H9 (cell line): ENCODE results near the gene HDAC3. TPM values are rescaled to one million over a fixed set of nuclear protein-coding genes. Genes with fewer than 3 reads are reported as not detected.

Experiments
- DNase-seq: peaks from one replicate; pipeline ENCODE4 v3.0.0-alpha.2; 2017
- H2AFZ ChIP-seq: one replicate; pipeline ENCODE4 v1.6.1; 2013; ENCODE audit warnings: mild to moderate bottlenecking, low read length, control low read depth, moderate library complexity
- H2AK5ac ChIP-seq: 2 replicates; pipeline ENCODE4 v1.6.1; 2013; ENCODE audit warnings: low read length, control low read depth, mixed read lengths; ENCODE audit not compliant: insufficient read length
- H2BK120ac ChIP-seq: one replicate; pipeline ENCODE4 v1.6.1; 2013; ENCODE audit warnings: low read depth, mild to moderate bottlenecking, low read length, control low read depth, inconsistent platforms; ENCODE audit not compliant: poor library complexity, severe bottlenecking
- H2BK12ac ChIP-seq: 2 replicates; pipeline ENCODE4 v1.6.1; 2013; ENCODE audit warnings: low read length, control low read depth, mixed read lengths, low read depth; ENCODE audit not compliant: insufficient read length
- H2BK15ac ChIP-seq: 2 replicates; pipeline ENCODE4 v1.6.1; 2013; ENCODE audit warnings: low read depth, low read length, control low read depth
- H2BK20ac ChIP-seq: one replicate; pipeline ENCODE4 v1.6.1; 2013; ENCODE audit warnings: low read depth, mild to moderate bottlenecking, low read length, control low read depth, inconsistent platforms; ENCODE audit not compliant: poor library complexity, severe bottlenecking
- H2BK5ac ChIP-seq: 2 replicates; pipeline ENCODE4 v1.6.1; 2013; ENCODE audit warnings: low read length, control low read depth, mixed read lengths; ENCODE audit not compliant: insufficient read length
- H3K14ac ChIP-seq: 2 replicates; pipeline ENCODE4 v1.6.1; 2013; ENCODE audit warnings: low read length, control low read depth; ENCODE audit not compliant: insufficient read depth
- H3K18ac ChIP-seq: 2 replicates; pipeline ENCODE4 v1.6.1; 2013; ENCODE audit warnings: low read depth, mild to moderate bottlenecking, mixed read lengths, low read length, control low read depth; ENCODE audit not compliant: insufficient read length
- H3K23ac ChIP-seq: 2 replicates; pipeline ENCODE4 v1.6.1; 2013; ENCODE audit warnings: low read length, control low read depth, mixed read lengths, low read depth; ENCODE audit not compliant: insufficient read length
- H3K23me2 ChIP-seq: 2 replicates; pipeline ENCODE4 v1.6.1; 2013; ENCODE audit warnings: low read depth, mild to moderate bottlenecking, mixed read lengths, low read length, control low read depth; ENCODE audit not compliant: insufficient read length, poor library complexity, severe bottlenecking
- H3K27ac ChIP-seq: 2 replicates; pipeline ENCODE4 v1.5.1; 2013; ENCODE audit warnings: low read length, control low read depth, mixed read lengths, low read depth; ENCODE audit not compliant: insufficient read length
- H3K27me3 ChIP-seq: 2 replicates; pipeline ENCODE4 v1.6.1; 2013; ENCODE audit warnings: low read length, control low read depth, inconsistent platforms; ENCODE audit not compliant: insufficient read depth
- H3K4ac ChIP-seq: 2 replicates; pipeline ENCODE4 v1.6.1; 2013; ENCODE audit warnings: low read depth, mild to moderate bottlenecking, control low read depth, inconsistent platforms, low read length, moderate library complexity
- H3K4me1 ChIP-seq: 2 replicates; pipeline ENCODE4 v1.6.1; 2013; ENCODE audit warnings: low read length, control low read depth, inconsistent platforms; ENCODE audit not compliant: insufficient read depth
- H3K4me2 ChIP-seq: 2 replicates; pipeline ENCODE4 v1.6.1; 2013; ENCODE audit warnings: low read length, control low read depth, mixed read lengths; ENCODE audit not compliant: insufficient read length, insufficient read depth
- H3K56ac ChIP-seq: 2 replicates; pipeline ENCODE4 v1.6.1; 2013; ENCODE audit warnings: low read depth, mild to moderate bottlenecking, mixed read lengths, low read length, control low read depth; ENCODE audit not compliant: insufficient read length
- H3K79me1 ChIP-seq: 2 replicates; pipeline ENCODE4 v1.6.1; 2013; ENCODE audit warnings: low read depth, mild to moderate bottlenecking, moderate library complexity, low read length, control low read depth, inconsistent platforms; ENCODE audit not compliant: insufficient read depth, poor library complexity, severe bottlenecking
- H3K79me2 ChIP-seq: 2 replicates; pipeline ENCODE4 v1.6.1; 2013; ENCODE audit warnings: low read length, control low read depth, inconsistent platforms; ENCODE audit not compliant: insufficient read depth
- H3K9ac ChIP-seq: 2 replicates; pipeline ENCODE4 v1.6.1; 2013; ENCODE audit warnings: low read length, control low read depth, mixed read lengths; ENCODE audit not compliant: insufficient read length; ENCODE audit errors: extremely low read depth
- H3K9me3 ChIP-seq: one replicate; pipeline ENCODE4 v1.6.1; 2013; ENCODE audit warnings: low read depth, low read length, inconsistent platforms; ENCODE audit not compliant: control insufficient read depth
- H3T11ph ChIP-seq: one replicate; pipeline ENCODE4 v1.6.1; 2013; ENCODE audit warnings: mild to moderate bottlenecking, low read length, control low read depth, inconsistent platforms
- H4K20me1 ChIP-seq: one replicate; pipeline ENCODE4 v1.6.1; 2013; ENCODE audit not compliant: control insufficient read depth, insufficient read length, insufficient read depth
- H4K5ac ChIP-seq: 2 replicates; pipeline ENCODE4 v1.6.1; 2013; ENCODE audit warnings: low read depth, mild to moderate bottlenecking, mixed read lengths, low read length, control low read depth; ENCODE audit not compliant: insufficient read length
- H4K8ac ChIP-seq: replicated peaks from 2 replicates; pipeline ENCODE4 v1.6.1; 2013; ENCODE audit warnings: low read length, control low read depth, mixed read lengths, low read depth; ENCODE audit not compliant: insufficient read length
- H4K91ac ChIP-seq: 2 replicates; pipeline ENCODE4 v1.6.1; 2013; ENCODE audit warnings: low read depth, mild to moderate bottlenecking, moderate library complexity, mixed read lengths, low read length, control low read depth; ENCODE audit not compliant: insufficient read length
- H3K27ac Mint-ChIP-seq, 3 experiments: 2 replicates in 2 of 3; 3 replicates in 1 of 3; pipeline ENCODE4 v1.8.0; 2020 to 2021; ENCODE audit warnings: mixed read lengths in 3 of 3, mild to moderate bottlenecking in 1 of 3, moderate library complexity in 1 of 3
- H3K27me3 Mint-ChIP-seq: 2 replicates; pipeline ENCODE4 v1.8.0; 2021; ENCODE audit warnings: low read depth, mild to moderate bottlenecking, moderate library complexity, mixed read lengths
- H3K36me3 Mint-ChIP-seq, 3 experiments: 2 replicates in 2 of 3; 3 replicates in 1 of 3; pipeline ENCODE4 v1.8.0; 2020 to 2021; ENCODE audit warnings: low read depth in 3 of 3, mixed read lengths in 3 of 3; ENCODE audit not compliant: insufficient read depth in 1 of 3
- H3K4me1 Mint-ChIP-seq, 2 experiments: 2 replicates each; pipeline ENCODE4 v1.8.0; 2020; ENCODE audit warnings: mixed read lengths in 2 of 2
- H3K4me3 Mint-ChIP-seq, 2 experiments: 2 replicates in 1 of 2; 3 replicates in 1 of 2; pipeline ENCODE4 v1.8.0; 2020 to 2021; ENCODE audit warnings: mild to moderate bottlenecking in 2 of 2, mixed read lengths in 2 of 2, moderate library complexity in 1 of 2
- H3K9me3 Mint-ChIP-seq, 2 experiments: 2 replicates in 1 of 2; 3 replicates in 1 of 2; pipeline ENCODE4 v1.8.0; 2020; ENCODE audit warnings: mild to moderate bottlenecking in 2 of 2, mixed read lengths in 2 of 2, moderate library complexity in 1 of 2
- total RNA-seq: library from RNA; stranded (reverse); gene quantifications from 2 replicates; pipeline ENCODE4 v1.2.1, GENCODE V29; 2021
- TF ChIP-seq, protein P1 (sequence below): fragments of 200-600 bp; sonication (generic); conservative IDR thresholded peaks from 3 replicates; pipeline ENCODE4 v1.8.0; 2021; ENCODE audit warnings: antibody characterized with exemption, mild to moderate bottlenecking

HDAC3 gene
- total RNA-seq, 1 experiment from 2014 or later, result 98.3 TPM

DNA sequence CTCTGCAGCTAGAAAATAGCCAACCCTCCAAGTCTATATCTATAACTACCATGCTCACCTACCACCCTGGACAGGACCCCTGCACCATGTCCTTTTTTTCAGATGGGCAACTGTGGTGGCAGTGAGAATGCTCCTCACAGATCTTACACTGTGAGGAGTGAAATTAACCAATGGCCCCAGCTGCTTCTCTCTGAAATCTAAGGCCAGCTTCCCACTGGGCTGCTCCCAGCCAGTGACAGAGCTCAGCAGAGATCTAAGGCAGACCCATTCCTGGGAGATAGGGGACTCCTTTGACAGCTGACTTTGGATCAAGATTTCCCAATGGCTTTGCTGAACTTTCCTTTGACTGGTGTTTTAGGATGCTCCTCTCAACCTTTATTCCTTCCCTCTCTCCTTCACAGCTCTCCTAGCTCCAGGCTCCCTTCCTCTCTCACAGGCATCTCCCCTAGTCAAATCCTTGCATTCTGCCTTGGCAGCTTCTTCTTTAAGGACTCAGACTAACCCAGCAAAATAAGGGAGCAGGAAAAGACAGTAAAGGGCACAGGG lies 47.0 kb upstream of the HDAC3 start:
- Histone ChIP-seq H2BK20ac (no peak overlapping the region), H4K20me1 (no peaks in the 10 kb centered on the region), H2BK15ac (no peak overlapping the region), H3K18ac (no peak overlapping the region), H4K8ac (no peak overlapping the region), H2AFZ (no peak overlapping the region), H2AK5ac (no peak overlapping the region), H4K91ac (no peak overlapping the region), H3K79me2 (no peaks in the 10 kb centered on the region), H2BK12ac (no peak overlapping the region), H3K79me1 (no peaks in the 10 kb centered on the region), H3K9me3 (no peaks in the 10 kb centered on the region), H3T11ph (no peak overlapping the region), H2BK5ac (no peak overlapping the region), H3K23ac (no peak overlapping the region), H3K27ac (no peak overlapping the region), H3K4ac (no peak overlapping the region), H3K14ac (no peak overlapping the region), H4K5ac (no peak overlapping the region), H3K4me1 (peaks cover 3% of the 10 kb centered on the region), H2BK120ac (no peak overlapping the region), H3K56ac (no peak overlapping the region), H3K4me2 (no peak overlapping the region), H3K23me2 (peaks cover 13% of the 10 kb centered on the region), H3K27me3 (no peaks in the 10 kb centered on the region), H3K9ac (no peak overlapping the region)
- peaks cover 46 to 49% of the 10 kb centered on the region in 2 experiments for H3K4me1 Mint-ChIP-seq
- H3K27ac Mint-ChIP-seq, result no peak overlapping the region
- no peaks in the 10 kb centered on the region; the same call in 1 of the 2 replicates for H3K27me3 Mint-ChIP-seq
- peaks cover 8 to 10% (median 10%) of the 10 kb centered on the region in 3 experiments; a peak in 6 of 7 replicates for H3K36me3 Mint-ChIP-seq
- no peak for DNase-seq
- H3K4me3 Mint-ChIP-seq, result peak overlapping the region in 1 of 2 experiments; percentile 16; a peak in 2 of 5 replicates
- no peaks in the 10 kb centered on the region for H3K9me3 Mint-ChIP-seq
- TF ChIP-seq, protein P1, sequence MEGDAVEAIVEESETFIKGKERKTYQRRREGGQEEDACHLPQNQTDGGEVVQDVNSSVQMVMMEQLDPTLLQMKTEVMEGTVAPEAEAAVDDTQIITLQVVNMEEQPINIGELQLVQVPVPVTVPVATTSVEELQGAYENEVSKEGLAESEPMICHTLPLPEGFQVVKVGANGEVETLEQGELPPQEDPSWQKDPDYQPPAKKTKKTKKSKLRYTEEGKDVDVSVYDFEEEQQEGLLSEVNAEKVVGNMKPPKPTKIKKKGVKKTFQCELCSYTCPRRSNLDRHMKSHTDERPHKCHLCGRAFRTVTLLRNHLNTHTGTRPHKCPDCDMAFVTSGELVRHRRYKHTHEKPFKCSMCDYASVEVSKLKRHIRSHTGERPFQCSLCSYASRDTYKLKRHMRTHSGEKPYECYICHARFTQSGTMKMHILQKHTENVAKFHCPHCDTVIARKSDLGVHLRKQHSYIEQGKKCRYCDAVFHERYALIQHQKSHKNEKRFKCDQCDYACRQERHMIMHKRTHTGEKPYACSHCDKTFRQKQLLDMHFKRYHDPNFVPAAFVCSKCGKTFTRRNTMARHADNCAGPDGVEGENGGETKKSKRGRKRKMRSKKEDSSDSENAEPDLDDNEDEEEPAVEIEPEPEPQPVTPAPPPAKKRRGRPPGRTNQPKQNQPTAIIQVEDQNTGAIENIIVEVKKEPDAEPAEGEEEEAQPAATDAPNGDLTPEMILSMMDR, result no peak
